Mesothelial cell of epicardium (in vitro differentiated cells): Measurements from ENCODE around the gene MUS81. TPM values are rescaled to one million over a fixed set of nuclear protein-coding genes. Genes with fewer than 3 reads are reported as not detected.

Experiments
- DNase-seq, 2 experiments: peaks; one replicate each; pipeline ENCODE4 v3.0.0; 2021; ENCODE audit warnings: low spot score in 2 of 2; ENCODE audit not compliant: unreplicated experiment in 2 of 2
- H3K27ac Mint-ChIP-seq: 2 replicates; pipeline ENCODE4 v1.8.0; 2021; ENCODE audit warnings: mixed read lengths
- H3K27me3 Mint-ChIP-seq: 2 replicates; pipeline ENCODE4 v1.8.0; 2021; ENCODE audit warnings: low read depth, mixed read lengths
- H3K36me3 Mint-ChIP-seq: 2 replicates; pipeline ENCODE4 v1.8.0; 2021; ENCODE audit warnings: mixed read lengths
- H3K4me1 Mint-ChIP-seq: 2 replicates; pipeline ENCODE4 v1.8.0; 2021; ENCODE audit warnings: mixed read lengths
- H3K4me3 Mint-ChIP-seq: 2 replicates; pipeline ENCODE4 v1.8.0; 2021; ENCODE audit warnings: mild to moderate bottlenecking, moderate library complexity, mixed read lengths
- H3K9me3 Mint-ChIP-seq: 2 replicates; pipeline ENCODE4 v1.8.0; 2021; ENCODE audit warnings: mixed read lengths
- CTCF ChIP-seq: fragments of 200-600 bp; sonication (generic); IDR thresholded peaks from one replicate; pipeline ENCODE4 v1.5.0; 2021; ENCODE audit warnings: antibody characterized with exemption; ENCODE audit not compliant: unreplicated experiment
- total RNA-seq: library from RNA; stranded (reverse); gene quantifications from 3 replicates; pipeline ENCODE4 v1.2.1, GENCODE V29; 2021

MUS81 gene
- total RNA-seq, 1 donor from 2014 or later, result 73.7 TPM

GRCh38 chr11:65911682-65912568 lies 51.7 kb downstream of the MUS81 start:
- H3K27ac Mint-ChIP-seq, result no peak overlapping the region
- H3K36me3 Mint-ChIP-seq, result peaks cover 2% of the 10 kb centered on the region
- DNase-seq, result no peak
- no peak for TF ChIP-seq CTCF
- H3K9me3 Mint-ChIP-seq, result no peaks in the 10 kb centered on the region
- H3K27me3 Mint-ChIP-seq, result peaks cover 13% of the 10 kb centered on the region
- H3K4me1 Mint-ChIP-seq, result peaks cover 23% of the 10 kb centered on the region
- H3K4me3 Mint-ChIP-seq, result no peak overlapping the region

- no peak for TF ChIP-seq CTCF
- no peak overlapping the region for H3K4me3 Mint-ChIP-seq
- no peaks in the 10 kb centered on the region for H3K9me3 Mint-ChIP-seq
- H3K36me3 Mint-ChIP-seq, result peaks cover 5% of the 10 kb centered on the region
- peaks cover 27% of the 10 kb centered on the region for H3K4me1 Mint-ChIP-seq
- no peak overlapping the region for H3K27ac Mint-ChIP-seq
- no peak for DNase-seq
- peaks cover 11% of the 10 kb centered on the region for H3K27me3 Mint-ChIP-seq
Observed at GRCh38 chr11:65912845-65913244, 52.6 kb downstream of the MUS81 start.

- H3K4me3 Mint-ChIP-seq, result no peak overlapping the region
- H3K27me3 Mint-ChIP-seq, result no peaks in the 10 kb centered on the region
- no peak for DNase-seq
- H3K9me3 Mint-ChIP-seq, result no peaks in the 10 kb centered on the region
- no peak for TF ChIP-seq CTCF
- H3K36me3 Mint-ChIP-seq, result peaks cover 5% of the 10 kb centered on the region
- H3K27ac Mint-ChIP-seq, result peak overlapping the region; percentile 81
- peaks cover 35% of the 10 kb centered on the region for H3K4me1 Mint-ChIP-seq
Observed at GRCh38 chr11:65915101-65915820, 55.0 kb downstream of the MUS81 start.

GRCh38 chr11:65915821-65916251 lies 55.6 kb downstream of the MUS81 start:
- peak in 1 of 2 experiments; percentile 60 for DNase-seq
- Mint-ChIP-seq H3K36me3 (peaks cover 5% of the 10 kb centered on the region), H3K27ac (peak overlapping the region; percentile 81), H3K4me3 (no peak overlapping the region), H3K9me3 (no peaks in the 10 kb centered on the region), H3K27me3 (no peaks in the 10 kb centered on the region), H3K4me1 (peaks cover 37% of the 10 kb centered on the region)
- no peak for TF ChIP-seq CTCF

Other genes with a start within 250 kb of the MUS81 start
- 46.8 to 52.0 TPM (median 47.5 TPM) in 3 replicates for gene MAP3K11, start 246.2 kb upstream of the MUS81 start, total RNA-seq
- 59.0 to 61.8 TPM (median 61.3 TPM) in 3 replicates for gene PCNX3, start 244.7 kb upstream of the MUS81 start, total RNA-seq
- gene SIPA1, start 222.3 kb upstream of the MUS81 start, total RNA-seq, result 37.1 to 42.9 TPM (median 37.5 TPM) in 3 replicates
- gene RELA, start 197.5 kb upstream of the MUS81 start, total RNA-seq, result 95.6 to 98.8 TPM (median 96.8 TPM) in 3 replicates
- gene KAT5, start 148.2 kb upstream of the MUS81 start, total RNA-seq, result 72.0 to 77.8 TPM (median 77.1 TPM) in 3 replicates
- gene RNASEH2C, start 139.6 kb upstream of the MUS81 start, total RNA-seq, result 41.8 to 45.0 TPM (median 42.4 TPM) in 3 replicates
- gene AP5B1, start 79.5 kb upstream of the MUS81 start, total RNA-seq, result 23.3 to 24.9 TPM (median 24.3 TPM) in 3 replicates
- 3.9 to 4.7 TPM (median 4.3 TPM) in 3 replicates for gene OVOL1, start 73.4 kb upstream of the MUS81 start, total RNA-seq
- gene SNX32, start 26.5 kb upstream of the MUS81 start, total RNA-seq, result 6.8 to 10.7 TPM (median 7.5 TPM) in 3 replicates
- gene CFL1, start 2.3 kb upstream of the MUS81 start, total RNA-seq, result 730 to 758 TPM (median 736 TPM) in 3 replicates
- gene EFEMP2, start 12.4 kb downstream of the MUS81 start, total RNA-seq, result 203 to 216 TPM (median 211 TPM) in 3 replicates
- gene CTSW, start 19.4 kb downstream of the MUS81 start, total RNA-seq, result not detected in 3 replicates
- 62.4 to 63.9 TPM (median 62.9 TPM) in 3 replicates for gene FIBP, start 28.0 kb downstream of the MUS81 start, total RNA-seq
- 12.3 to 13.8 TPM (median 12.8 TPM) in 3 replicates for gene CCDC85B, start 30.2 kb downstream of the MUS81 start, total RNA-seq
- 2.7 to 4.3 TPM (median 3.1 TPM) in 3 replicates for gene FOSL1, start 40.0 kb downstream of the MUS81 start, total RNA-seq
- gene C11orf68, start 58.6 kb downstream of the MUS81 start, total RNA-seq, result 33.4 to 34.9 TPM (median 33.9 TPM) in 3 replicates
- 68.5 to 74.4 TPM (median 70.9 TPM) in 3 replicates for gene DRAP1, start 59.0 kb downstream of the MUS81 start, total RNA-seq
- gene TSGA10IP, start 85.0 kb downstream of the MUS81 start, total RNA-seq, result not detected in 3 replicates
- 47.1 to 55.1 TPM (median 54.4 TPM) in 3 replicates for gene SART1, start 101.3 kb downstream of the MUS81 start, total RNA-seq
- 34.0 to 37.0 TPM (median 34.2 TPM) in 3 replicates for gene EIF1AD, start 141.7 kb downstream of the MUS81 start, total RNA-seq
- gene BANF1, start 142.1 kb downstream of the MUS81 start, total RNA-seq, result 170 to 195 TPM (median 176 TPM) in 3 replicates
- gene CST6, start 151.6 kb downstream of the MUS81 start, total RNA-seq, result 1.1 to 1.2 TPM (median 1.2 TPM) in 3 replicates
- gene CATSPER1, start 166.0 kb downstream of the MUS81 start, total RNA-seq, result not detected in 3 replicates
- 4.7 to 5.7 TPM (median 4.9 TPM) in 3 replicates for gene GAL3ST3, start 188.7 kb downstream of the MUS81 start, total RNA-seq
- gene SF3B2, start 191.9 kb downstream of the MUS81 start, total RNA-seq, result 182 to 201 TPM (median 195 TPM) in 3 replicates
- gene PACS1, start 209.8 kb downstream of the MUS81 start, total RNA-seq, result 81.6 to 88.0 TPM (median 87.0 TPM) in 3 replicates